Adrenal gland (tissue), 12 donors: ENCODE data around the gene USP50. TPM values are rescaled to one million over a fixed set of nuclear protein-coding genes. Genes with fewer than 3 reads are reported as not detected.

ENCODE experiments used
- DNase-seq, 7 donors: peaks; one replicate each; pipeline ENCODE4 v3.0.0-alpha.2; 2019 to 2020
- H3K27ac ChIP-seq, 5 donors: fragments of 200-600 bp; sonication (generic) in 4 of 5; 1 replicate in 3 of 5; 2 replicates in 2 of 5; pipeline versions ENCODE4 v1.5.1 to v1.8.0; 2016 to 2020; ENCODE audit warnings: mild to moderate bottlenecking in 1 of 5
- H3K27me3 ChIP-seq: fragments of 200-600 bp; 2 replicates; pipeline ENCODE4 v1.8.0; 2021
- H3K36me3 ChIP-seq, 2 donors: fragments of 200-600 bp; replicated peaks in 1 of 2; 1 replicate in 1 of 2; 2 replicates in 1 of 2; pipeline versions ENCODE4 v1.5.1 to v1.8.0; 2018 to 2022
- H3K4me1 ChIP-seq, 2 donors: fragments of 200-600 bp; replicated peaks in 1 of 2; 1 replicate in 1 of 2; 2 replicates in 1 of 2; pipeline versions ENCODE4 v1.5.1 to v1.8.0; 2018 to 2021
- H3K4me3 ChIP-seq, 4 donors: fragments of 200-600 bp; sonication (generic) in 3 of 4; one replicate each; pipeline ENCODE4 v1.5.1; 2016 to 2018
- H3K9me3 ChIP-seq, 3 donors: fragments of 200-600 bp; sonication (generic) in 1 of 3; replicated peaks in 1 of 3; 1 replicate in 2 of 3; 2 replicates in 1 of 3; pipeline versions ENCODE4 v1.5.1 to v1.8.0; 2016 to 2021
- CTCF ChIP-seq, 6 experiments: fragments of 450-650 bp in 4 of 6; fragments of 200-600 bp in 2 of 6; sonication (generic) in 1 of 6; IDR thresholded peaks; 1 replicate in 5 of 6; 2 replicates in 1 of 6; pipeline versions ENCODE4 v1.5.1 to v1.8.0; 2016 to 2021; ENCODE audit warnings: antibody characterized with exemption in 6 of 6, mild to moderate bottlenecking in 2 of 6, moderate library complexity in 1 of 6
- POLR2A ChIP-seq, 2 donors: fragments of 450-650 bp; IDR thresholded peaks; one replicate each; pipeline ENCODE4 v1.6.1; 2017; ENCODE audit warnings: antibody characterized with exemption in 2 of 2, mild to moderate bottlenecking in 2 of 2, moderate library complexity in 1 of 2
- WGBS, 4 donors: extraction: QIAGEN DNeasy Blood & Tissue Kit in 2 of 4; methylation state at CpG; one replicate each; pipeline versions ENCODE4 v1.1.5 to v1.1.7; 2013 to 2017; 5-methylcytosine and 5-hydroxymethylcytosine counted together
- intact Hi-C, 2 donors: fragments of 100-400 bp; cut with DNase I; formaldehyde crosslinking; loops; one replicate each; pipeline versions ENCODE4 v1.14.1 to v1.15.0; 2022 to 2023
- polyA plus RNA-seq, 3 donors: library from polyadenylated mRNA; stranded (reverse); fragments of 200-250 nt in 2 of 3; fragments of 350-450 nt in 1 of 3; fragmentation: Illumina TruSeq in 1 of 3; extraction: RNeasy Lipid Tissue Mini Kit (QIAGEN cat#74804) in 1 of 3; gene quantifications; one replicate each; pipeline ENCODE4 v1.2.3, GENCODE V29; 2013 to 2014
- total RNA-seq, 9 donors: library from RNA; depleted of rRNA in 4 of 9; stranded (reverse); fragments of >200 nt in 4 of 9; fragments of 120-200 nt in 1 of 9; fragmentation: NEBNext Ultra II Directional in 1 of 9; extraction: Animal tissue kit (Norgen Biotek cat#: 25700) in 1 of 9; gene quantifications; one replicate each; pipeline versions ENCODE4 v1.1.0 to v1.2.4, GENCODE V29; 2013 to 2023
- donor health status: healthy with polysubstance abuse.
- donor health status: Bipolar disorder and iron deficiency.
- donor health status: DM: yes; HTN: yes; CAD: no.
- donor health status: DM: no; HTN: no; CAD: no.
- donor health status: DM: no; HTN: no; CAD: no.
- donor health status: DM: yes; HTN: yes; CAD: no.

The USP50 gene
- total and polyA plus RNA-seq, 12 donors = 0.49 to 0.55 TPM; not detected in 10

GRCh38 chr15:50562735-50563640 lies 16.5 kb upstream of the USP50 start:
- H3K27ac ChIP-seq = no peak overlapping the region
- H3K4me1 ChIP-seq = no peaks in the 10 kb centered on the region
- no peaks in the 10 kb centered on the region for H3K9me3 ChIP-seq
- TF ChIP-seq CTCF (IDR thresholded peaks at IDR 0.05) = no peak
- TF ChIP-seq POLR2A (IDR thresholded peaks at IDR 0.05) = no peak
- intact Hi-C loops = no loop called here
- 78 to 90% (median 87%) methylated on average over 4 of the region's 4 CpGs for WGBS, 4 donors
- H3K36me3 ChIP-seq = peaks cover 0 to 6% of the 10 kb centered on the region in 2 donors
- no peak overlapping the region for H3K4me3 ChIP-seq
- no peaks in the 10 kb centered on the region for H3K27me3 ChIP-seq
- no peak for DNase-seq

GRCh38 chr15:50558012-50558411 lies 11.5 kb upstream of the USP50 start:
- 98 to 100% (median 100%) methylated on average over 2 of the region's 2 CpGs for WGBS, 4 donors
- TF ChIP-seq CTCF (IDR thresholded peaks at IDR 0.05) (no peak), POLR2A (IDR thresholded peaks at IDR 0.05) (no peak)
- H3K27ac ChIP-seq = no peak overlapping the region
- H3K9me3 ChIP-seq = no peaks in the 10 kb centered on the region
- intact Hi-C loops = no loop called here
- no peaks in the 10 kb centered on the region for H3K4me1 ChIP-seq
- no peak overlapping the region for H3K4me3 ChIP-seq
- H3K36me3 ChIP-seq = peaks cover 0 to 6% of the 10 kb centered on the region in 2 donors
- H3K27me3 ChIP-seq = no peaks in the 10 kb centered on the region
- DNase-seq = no peak

- no peak for DNase-seq
- 95 to 100% (median 97%) methylated on average over 2 of the region's 2 CpGs for WGBS, 4 donors
- H3K27ac ChIP-seq = no peak overlapping the region
- no peak overlapping the region for H3K4me3 ChIP-seq
- intact Hi-C loops = no loop called here
- H3K9me3 ChIP-seq = no peaks in the 10 kb centered on the region
- no peaks in the 10 kb centered on the region for H3K4me1 ChIP-seq
- no peaks in the 10 kb centered on the region for H3K36me3 ChIP-seq
- TF ChIP-seq CTCF (IDR thresholded peaks at IDR 0.05) = no peak
- no peak for TF ChIP-seq POLR2A (IDR thresholded peaks at IDR 0.05)
- no peaks in the 10 kb centered on the region for H3K27me3 ChIP-seq
Measured at GRCh38 chr15:50556642-50557371, 10.3 kb upstream of the USP50 start.

GRCh38 chr15:50552238-50552637 lies 5.8 kb upstream of the USP50 start:
- 82 to 90% (median 85%) methylated on average over 4 of the region's 4 CpGs for WGBS, 4 donors
- intact Hi-C loops = no loop called here
- no peak for DNase-seq

More at GRCh38 chr15:50552238-50552637, 5.8 kb upstream of the USP50 start:
- TF ChIP-seq CTCF (IDR thresholded peaks at IDR 0.05) (no peak), POLR2A (IDR thresholded peaks at IDR 0.05) (no peak)
- no peaks in the 10 kb centered on the region for H3K9me3 ChIP-seq
- H3K27me3 ChIP-seq = no peaks in the 10 kb centered on the region
- no peak overlapping the region for H3K27ac ChIP-seq
- no peaks in the 10 kb centered on the region for H3K36me3 ChIP-seq
- no peak overlapping the region for H3K4me3 ChIP-seq
- no peaks in the 10 kb centered on the region for H3K4me1 ChIP-seq
